Skeletal muscle satellite cell (primary cell): ENCODE results near the gene TAF1B.

Source experiments
- H3K27me3 ChIP-seq: 2 replicates; pipeline ENCODE4 v1.7.0; 2013; ENCODE audit warnings: low read length; ENCODE audit not compliant: control insufficient read depth, insufficient read depth
- H3K36me3 ChIP-seq: 2 replicates; pipeline ENCODE4 v1.7.0; 2013; ENCODE audit warnings: mild to moderate bottlenecking, control low read depth, low read length; ENCODE audit not compliant: insufficient read depth
- H3K4me1 ChIP-seq: 2 replicates; pipeline ENCODE4 v1.7.0; 2013; ENCODE audit warnings: low read length; ENCODE audit not compliant: control insufficient read depth, insufficient read depth
- H3K4me2 ChIP-seq: 2 replicates; pipeline ENCODE4 v1.7.0; 2013; ENCODE audit warnings: mild to moderate bottlenecking, low read length
- H3K4me3 ChIP-seq: 2 replicates; pipeline ENCODE4 v1.7.0; 2013; ENCODE audit warnings: low read length
- H3K9ac ChIP-seq: 2 replicates; pipeline ENCODE4 v1.7.0; 2013; ENCODE audit warnings: mild to moderate bottlenecking, low read depth, low read length, moderate library complexity
- H3K9me3 ChIP-seq: replicated peaks from 2 replicates; pipeline ENCODE4 v1.7.0; 2013; ENCODE audit warnings: mild to moderate bottlenecking, control low read depth, low read length

The TAF1B gene

DNA sequence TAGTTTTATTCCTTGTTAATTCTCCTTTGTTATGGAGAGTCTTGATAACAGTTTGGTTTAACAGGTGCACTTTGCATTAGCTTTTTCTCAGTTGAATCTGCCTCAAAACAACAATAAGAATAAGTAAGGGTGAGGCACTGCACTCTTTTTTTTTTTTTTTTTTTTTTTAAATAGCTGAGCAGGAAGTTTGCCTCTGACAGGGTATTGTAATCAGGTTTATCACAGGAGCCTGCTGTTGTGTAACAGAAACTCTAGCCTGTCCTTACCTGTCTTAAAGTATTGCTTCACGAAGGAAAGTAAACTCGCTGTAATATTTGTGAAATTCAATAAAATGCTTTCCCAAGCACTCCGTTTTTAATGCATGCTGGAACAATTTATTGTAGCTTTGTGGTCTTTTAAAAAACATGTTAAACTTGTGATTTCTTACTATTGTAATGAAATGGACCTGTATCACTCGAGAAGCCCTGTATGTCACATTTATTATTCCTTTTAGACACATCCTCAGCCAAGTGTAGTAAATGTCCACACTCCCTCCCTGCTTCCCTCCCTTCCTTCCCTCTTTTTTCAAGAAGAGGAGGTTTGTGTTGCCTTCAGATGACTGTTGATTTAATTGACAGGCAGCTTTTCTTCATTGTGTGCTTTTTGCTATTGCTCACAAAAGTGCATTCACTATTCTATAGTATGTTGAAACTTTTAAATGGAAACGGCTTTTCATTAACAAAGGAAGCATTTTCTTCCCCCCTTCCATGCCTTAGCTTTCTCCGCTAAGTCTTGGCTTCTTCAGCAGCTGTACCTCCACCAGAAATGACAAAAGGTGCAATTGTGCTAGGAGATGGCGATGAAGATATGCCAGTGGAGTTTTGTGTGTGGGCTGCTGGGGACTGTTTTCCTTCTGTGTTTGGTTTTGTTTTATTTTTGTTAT is 52.7 kb downstream of the TAF1B start:
- no peaks in the 10 kb centered on the region for H3K36me3 ChIP-seq
- H3K9me3 ChIP-seq = no peaks in the 10 kb centered on the region
- peaks cover 25% of the 10 kb centered on the region for H3K4me1 ChIP-seq
- H3K9ac ChIP-seq = no peak overlapping the region
- no peak overlapping the region for H3K4me2 ChIP-seq
- H3K27me3 ChIP-seq = no peaks in the 10 kb centered on the region
- H3K4me3 ChIP-seq = no peak overlapping the region

- Histone ChIP-seq H3K4me3 (no peak overlapping the region), H3K4me2 (peak overlapping the region; percentile 67), H3K9me3 (no peaks in the 10 kb centered on the region), H3K36me3 (no peaks in the 10 kb centered on the region), H3K9ac (no peak overlapping the region), H3K4me1 (peaks cover 25% of the 10 kb centered on the region), H3K27me3 (no peaks in the 10 kb centered on the region)
Observed at GRCh38 chr2:9897331-9897737, 54.1 kb downstream of the TAF1B start.

DNA sequence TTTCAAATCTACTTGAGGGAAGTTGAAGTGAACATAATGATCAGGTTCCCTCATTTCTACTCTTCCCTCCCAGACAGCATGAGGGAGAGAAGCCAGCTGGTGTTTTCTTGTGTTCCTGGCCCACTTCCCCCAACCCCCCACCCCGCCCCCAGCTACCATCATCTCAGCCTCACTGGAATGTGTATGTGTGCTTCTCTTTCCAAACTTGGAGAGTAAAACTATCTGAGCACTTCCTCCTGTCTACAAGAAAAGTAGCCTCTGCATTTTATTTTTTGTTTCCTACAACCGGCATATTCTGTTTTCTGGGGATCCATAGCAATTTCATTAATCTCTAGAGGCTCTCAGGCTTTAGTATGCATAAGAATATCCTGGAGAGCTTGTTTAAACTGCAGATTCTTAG is 54.6 kb downstream of the TAF1B start:
- Histone ChIP-seq H3K27me3 (no peaks in the 10 kb centered on the region), H3K9ac (no peak overlapping the region)

GRCh38 chr2:9905413-9905812 is 62.1 kb downstream of the TAF1B start:
- Histone ChIP-seq H3K4me3 (no peak overlapping the region), H3K4me1 (peaks cover 4% of the 10 kb centered on the region), H3K9ac (no peak overlapping the region), H3K9me3 (no peaks in the 10 kb centered on the region), H3K4me2 (no peak overlapping the region), H3K36me3 (no peaks in the 10 kb centered on the region), H3K27me3 (no peaks in the 10 kb centered on the region)

More for the DNA sequence above, 54.6 kb downstream of the TAF1B start:
- peak overlapping the region; percentile 67 for H3K4me2 ChIP-seq
- no peaks in the 10 kb centered on the region for H3K36me3 ChIP-seq
- H3K4me1 ChIP-seq = peaks cover 25% of the 10 kb centered on the region
- H3K4me3 ChIP-seq = no peak overlapping the region
- no peaks in the 10 kb centered on the region for H3K9me3 ChIP-seq

GRCh38 chr2:9907402-9907801 is 64.1 kb downstream of the TAF1B start:
- no peak overlapping the region for H3K9ac ChIP-seq

GRCh38 chr2:9908639-9909038 is 65.4 kb downstream of the TAF1B start:
- no peaks in the 10 kb centered on the region for H3K27me3 ChIP-seq
- no peak overlapping the region for H3K9ac ChIP-seq
- no peak overlapping the region for H3K4me2 ChIP-seq
- no peaks in the 10 kb centered on the region for H3K9me3 ChIP-seq
- peaks cover 4% of the 10 kb centered on the region for H3K4me1 ChIP-seq
- peaks cover 9% of the 10 kb centered on the region for H3K36me3 ChIP-seq
- H3K4me3 ChIP-seq = no peak overlapping the region

More at GRCh38 chr2:9907402-9907801, 64.1 kb downstream of the TAF1B start:
- Histone ChIP-seq H3K9me3 (no peaks in the 10 kb centered on the region), H3K4me2 (no peak overlapping the region), H3K27me3 (no peaks in the 10 kb centered on the region), H3K36me3 (peaks cover 5% of the 10 kb centered on the region), H3K4me1 (peaks cover 4% of the 10 kb centered on the region), H3K4me3 (no peak overlapping the region)

DNA sequence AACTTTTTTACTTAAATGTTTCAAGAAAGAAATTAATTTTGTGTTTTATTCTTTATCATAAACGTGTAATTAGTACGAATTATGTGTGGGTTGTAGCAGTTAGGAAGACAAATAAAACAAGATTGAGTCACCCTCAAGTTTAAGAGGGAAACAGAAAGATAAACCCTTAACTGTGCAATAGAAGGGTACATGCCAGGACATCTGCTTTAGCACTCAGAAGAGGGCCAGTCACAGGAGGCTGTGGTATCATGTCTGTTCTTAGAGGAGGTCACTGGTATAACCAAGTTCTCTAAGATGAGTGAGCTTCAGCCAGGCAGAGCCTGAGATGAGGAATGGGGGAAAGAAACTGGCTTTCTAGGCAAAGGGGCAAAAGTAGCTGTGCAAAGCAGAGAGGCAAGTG is 65.8 kb downstream of the TAF1B start:
- Histone ChIP-seq H3K27me3 (no peaks in the 10 kb centered on the region), H3K4me2 (no peak overlapping the region), H3K9me3 (no peaks in the 10 kb centered on the region), H3K9ac (no peak overlapping the region), H3K4me1 (peaks cover 4% of the 10 kb centered on the region), H3K4me3 (no peak overlapping the region), H3K36me3 (peaks cover 9% of the 10 kb centered on the region)

DNA sequence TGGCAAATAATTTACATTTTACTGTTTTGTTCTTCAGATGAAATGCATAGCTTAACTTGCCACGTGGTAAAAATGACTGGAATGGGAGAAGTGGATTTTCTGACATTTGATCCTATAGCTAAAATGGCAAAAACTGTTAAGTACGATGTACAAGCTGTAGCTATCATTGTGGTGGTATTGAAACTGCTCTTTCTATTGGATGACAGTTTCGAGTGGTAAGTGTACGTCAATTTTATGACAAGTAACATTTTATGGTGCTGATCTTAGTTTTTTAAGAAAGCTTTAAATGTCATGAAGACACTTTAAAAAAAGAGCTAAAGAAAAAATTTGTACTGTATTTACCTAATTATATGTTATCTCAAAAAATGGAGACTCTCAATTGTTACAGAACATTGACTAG is 67.4 kb downstream of the TAF1B start:
- H3K4me2 ChIP-seq = no peak overlapping the region
- H3K27me3 ChIP-seq = no peaks in the 10 kb centered on the region
- H3K4me3 ChIP-seq = no peak overlapping the region
- H3K4me1 ChIP-seq = peaks cover 13% of the 10 kb centered on the region
- no peak overlapping the region for H3K9ac ChIP-seq
- peaks cover 19% of the 10 kb centered on the region for H3K36me3 ChIP-seq
- no peaks in the 10 kb centered on the region for H3K9me3 ChIP-seq

- H3K4me2 ChIP-seq = no peak overlapping the region
- peaks cover 13% of the 10 kb centered on the region for H3K4me1 ChIP-seq
- H3K9me3 ChIP-seq = no peaks in the 10 kb centered on the region
- H3K27me3 ChIP-seq = no peaks in the 10 kb centered on the region
- no peak overlapping the region for H3K9ac ChIP-seq
- peaks cover 19% of the 10 kb centered on the region for H3K36me3 ChIP-seq
- H3K4me3 ChIP-seq = no peak overlapping the region
Observed at GRCh38 chr2:9912468-9912867, 69.2 kb downstream of the TAF1B start.

DNA sequence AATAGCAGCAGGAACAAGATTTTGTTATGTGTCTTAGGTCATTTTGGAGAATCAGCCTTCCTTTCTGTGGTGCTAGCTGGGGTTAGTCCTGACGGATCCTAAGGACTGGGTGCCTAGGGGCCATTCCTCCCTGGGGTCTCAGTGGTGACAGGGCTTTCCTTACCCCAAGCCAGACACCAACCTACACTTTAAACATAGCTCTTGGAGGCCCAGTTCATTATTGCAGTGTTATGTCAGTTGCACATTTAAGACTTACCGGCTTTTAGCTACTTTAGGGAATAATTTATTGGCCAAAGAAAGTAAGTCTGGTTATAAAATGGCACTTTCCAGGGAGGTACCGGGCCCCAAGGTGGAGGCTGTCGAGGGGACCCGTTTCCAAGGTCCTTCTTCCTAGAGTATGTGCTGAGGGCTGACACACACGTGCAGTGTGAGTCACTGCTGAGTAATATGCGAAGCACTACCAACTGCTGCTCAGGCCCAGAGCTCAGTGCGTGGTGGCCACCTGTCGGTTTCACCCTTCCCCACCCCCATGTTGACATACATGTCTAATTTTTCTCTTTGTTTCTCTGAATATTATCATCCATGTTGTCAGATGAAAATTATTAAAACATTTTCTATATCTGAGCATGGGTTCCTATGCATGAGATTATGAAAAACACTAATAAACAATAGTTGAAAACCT is 71.3 kb downstream of the TAF1B start:
- Histone ChIP-seq H3K4me1 (peaks cover 9% of the 10 kb centered on the region), H3K27me3 (no peaks in the 10 kb centered on the region), H3K9ac (no peak overlapping the region), H3K9me3 (no peaks in the 10 kb centered on the region), H3K36me3 (peaks cover 19% of the 10 kb centered on the region), H3K4me3 (no peak overlapping the region), H3K4me2 (no peak overlapping the region)

DNA sequence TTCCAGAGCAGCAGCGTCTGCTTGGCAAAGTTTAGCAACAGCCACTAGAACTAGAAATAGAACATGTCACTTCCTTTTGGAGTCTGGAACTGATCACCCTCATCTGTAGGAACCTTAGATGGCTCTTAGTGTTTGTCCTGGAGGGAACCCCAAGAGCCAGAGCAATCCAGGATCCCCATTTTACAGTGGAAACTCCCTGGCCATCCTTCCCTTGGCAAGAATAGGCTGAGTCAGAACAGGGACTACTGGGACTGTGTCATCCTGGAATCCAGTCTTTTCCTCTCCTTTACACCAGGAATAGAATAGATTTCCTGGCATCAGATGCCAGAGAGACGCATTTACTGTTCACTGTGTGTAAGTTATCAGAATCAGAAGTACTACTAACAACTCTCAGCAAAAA is 75.0 kb downstream of the TAF1B start:
- no peak overlapping the region for H3K4me2 ChIP-seq
- H3K4me1 ChIP-seq = peaks cover 9% of the 10 kb centered on the region
- H3K4me3 ChIP-seq = no peak overlapping the region
- no peaks in the 10 kb centered on the region for H3K9me3 ChIP-seq
- H3K9ac ChIP-seq = no peak overlapping the region
- peaks cover 23% of the 10 kb centered on the region for H3K36me3 ChIP-seq
- no peaks in the 10 kb centered on the region for H3K27me3 ChIP-seq
